ENCODE measurements around the gene ZNF12. TPM values are rescaled to one million over a fixed set of nuclear protein-coding genes. Genes with fewer than 3 reads are reported as not detected.
"Not testable (repeated sequence)": the region's sequence is repeated elsewhere in the genome, so short reads cannot be mapped to it uniquely, and the experiment has no call there.

ZNF12 gene
- total RNA-seq (2012; rRNA removed): 11.7 and 13.3 TPM in 2 replicates

GRCh38 chr7:6706666-6707407 is at the start of gene ZNF12:
Gene ZNF12 (minus strand): TSS chr7:6706947. CDS start chr7:6705173, 1,774 bp downstream.
- peaks cover 9% of the 10 kb centered on the region for H3K9me3 ChIP-seq (replicated peaks; ENCODE audit: low read length)
- H3K27me3 ChIP-seq (ENCODE audit: control insufficient read depth, insufficient read depth, low read length): no peaks in the 10 kb centered on the region
- H3K4me3 ChIP-seq (ENCODE audit: low read length): peak within 1 kb of the TSS; percentile 84
- H3K36me3 ChIP-seq (ENCODE audit: insufficient read depth, low read length): peaks cover 13% of the 10 kb centered on the region
- H3K4me1 ChIP-seq (ENCODE audit: control insufficient read depth, insufficient read depth, low read length): peaks cover 3% of the 10 kb centered on the region
- peak within 1 kb of the TSS; percentile 80 for H3K4me2 ChIP-seq (ENCODE audit: low read length)
- H3K9ac ChIP-seq (ENCODE audit: low read depth, low read length): peak within 1 kb of the TSS; percentile 96

GRCh38 chr7:6753964-6754363 is 47.2 kb upstream of the ZNF12 start, which contains the start of gene RSPH10B2:
Gene RSPH10B2 (plus strand): TSS chr7:6754103. CDS start chr7:6757678, 3,575 bp downstream.
- not testable (repeated sequence) for H3K4me2 ChIP-seq (ENCODE audit: low read length); H3K9ac ChIP-seq (ENCODE audit: low read depth, low read length); H3K9me3 ChIP-seq (replicated peaks; ENCODE audit: low read length); H3K27me3 ChIP-seq (ENCODE audit: control insufficient read depth, insufficient read depth, low read length); H3K4me1 ChIP-seq (ENCODE audit: control insufficient read depth, insufficient read depth, low read length); H3K36me3 ChIP-seq (ENCODE audit: insufficient read depth, low read length); H3K4me3 ChIP-seq (ENCODE audit: low read length)

DNA sequence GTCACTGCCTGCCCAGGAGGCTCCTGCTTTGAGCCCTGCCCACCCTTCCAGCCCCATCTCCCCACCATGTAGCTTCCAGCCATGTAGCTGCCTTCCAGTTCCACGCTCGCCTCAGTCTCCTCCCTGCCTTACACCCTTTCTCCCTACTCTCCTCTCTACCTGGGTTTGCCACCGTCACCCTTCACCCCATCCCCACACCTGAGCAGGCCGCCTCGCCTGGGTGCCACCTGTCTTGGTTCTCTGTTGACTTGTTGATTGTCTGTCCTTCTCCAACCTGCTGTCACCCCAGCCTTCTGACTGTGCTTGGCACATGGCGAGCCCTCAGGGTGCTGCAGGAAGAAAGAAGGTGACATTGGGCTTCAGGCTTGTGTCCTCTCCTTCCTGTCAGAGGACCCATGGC is 43.4 kb upstream of the ZNF12 start:
- not testable (repeated sequence) for H3K4me3 ChIP-seq (ENCODE audit: low read length); H3K9me3 ChIP-seq (replicated peaks; ENCODE audit: low read length); H3K4me1 ChIP-seq (ENCODE audit: control insufficient read depth, insufficient read depth, low read length); H3K36me3 ChIP-seq (ENCODE audit: insufficient read depth, low read length); H3K27me3 ChIP-seq (ENCODE audit: control insufficient read depth, insufficient read depth, low read length); H3K4me2 ChIP-seq (ENCODE audit: low read length); H3K9ac ChIP-seq (ENCODE audit: low read depth, low read length)

DNA sequence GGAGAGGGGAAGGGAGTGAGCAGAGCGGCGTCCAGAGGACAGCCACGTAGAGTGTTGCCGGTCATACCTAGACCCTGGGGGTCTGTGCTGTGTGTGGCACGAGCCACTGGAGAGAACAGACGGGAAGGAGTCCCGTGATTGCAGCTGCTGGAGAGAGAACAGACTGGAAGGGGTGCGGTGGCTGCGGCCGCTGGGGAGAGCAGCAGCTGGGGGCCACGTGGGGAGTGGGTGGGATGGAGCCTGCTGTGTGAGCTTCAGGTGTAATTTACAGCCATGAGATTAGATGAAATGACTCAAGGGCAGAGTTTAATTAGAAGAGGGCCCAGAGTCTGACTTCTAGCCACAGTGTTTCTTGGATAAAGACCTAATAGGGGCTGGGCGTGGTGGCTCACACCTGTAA is 42.6 kb upstream of the ZNF12 start:
- not testable (repeated sequence) for H3K4me1 ChIP-seq (ENCODE audit: control insufficient read depth, insufficient read depth, low read length); H3K9me3 ChIP-seq (replicated peaks; ENCODE audit: low read length); H3K9ac ChIP-seq (ENCODE audit: low read depth, low read length); H3K4me2 ChIP-seq (ENCODE audit: low read length); H3K27me3 ChIP-seq (ENCODE audit: control insufficient read depth, insufficient read depth, low read length); H3K36me3 ChIP-seq (ENCODE audit: insufficient read depth, low read length); H3K4me3 ChIP-seq (ENCODE audit: low read length)

GRCh38 chr7:6744410-6745100 is 37.8 kb upstream of the ZNF12 start:
- H3K4me3 ChIP-seq (ENCODE audit: low read length); H3K9ac ChIP-seq (ENCODE audit: low read depth, low read length); H3K4me1 ChIP-seq (ENCODE audit: control insufficient read depth, insufficient read depth, low read length); H3K36me3 ChIP-seq (ENCODE audit: insufficient read depth, low read length); H3K4me2 ChIP-seq (ENCODE audit: low read length); H3K9me3 ChIP-seq (replicated peaks; ENCODE audit: low read length); H3K27me3 ChIP-seq (ENCODE audit: control insufficient read depth, insufficient read depth, low read length): not testable (repeated sequence)

DNA sequence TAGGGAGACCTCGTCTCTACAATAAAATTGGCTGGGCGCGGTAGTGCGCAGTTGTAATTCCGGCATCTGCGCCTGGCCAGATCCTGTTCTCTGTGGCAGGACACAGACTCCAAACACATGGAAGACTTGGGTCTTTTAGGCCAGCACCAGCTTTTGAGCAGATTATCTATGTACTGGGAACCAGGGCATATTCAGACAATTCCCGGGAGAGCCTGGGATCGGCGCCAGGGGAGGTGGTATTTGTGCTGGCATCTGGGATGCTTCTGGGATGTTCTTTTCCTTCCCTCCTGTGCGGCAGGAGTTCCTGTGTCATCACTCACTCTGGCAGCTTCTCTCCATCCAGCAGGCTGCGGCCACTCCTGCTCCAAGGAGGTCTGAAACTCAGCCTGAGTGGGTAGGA is 31.7 kb upstream of the ZNF12 start:
- H3K27me3 ChIP-seq (ENCODE audit: control insufficient read depth, insufficient read depth, low read length); H3K9me3 ChIP-seq (replicated peaks; ENCODE audit: low read length); H3K4me2 ChIP-seq (ENCODE audit: low read length); H3K9ac ChIP-seq (ENCODE audit: low read depth, low read length); H3K4me3 ChIP-seq (ENCODE audit: low read length); H3K4me1 ChIP-seq (ENCODE audit: control insufficient read depth, insufficient read depth, low read length): not testable (repeated sequence)
- peaks cover 26% of the 10 kb centered on the region for H3K36me3 ChIP-seq (ENCODE audit: insufficient read depth, low read length)

GRCh38 chr7:6730343-6730633 is 23.5 kb upstream of the ZNF12 start:
- Histone ChIP-seq H3K27me3 (ENCODE audit: control insufficient read depth, insufficient read depth, low read length) (no peaks in the 10 kb centered on the region), H3K4me1 (ENCODE audit: control insufficient read depth, insufficient read depth, low read length) (peaks cover 8% of the 10 kb centered on the region), H3K9ac (ENCODE audit: low read depth, low read length) (peak overlapping the region; percentile 99), H3K9me3 (replicated peaks; ENCODE audit: low read length) (no peaks in the 10 kb centered on the region), H3K4me3 (ENCODE audit: low read length) (peak overlapping the region; percentile 99), H3K4me2 (ENCODE audit: low read length) (peak overlapping the region; percentile 94), H3K36me3 (ENCODE audit: insufficient read depth, low read length) (peaks cover 6% of the 10 kb centered on the region)

DNA sequence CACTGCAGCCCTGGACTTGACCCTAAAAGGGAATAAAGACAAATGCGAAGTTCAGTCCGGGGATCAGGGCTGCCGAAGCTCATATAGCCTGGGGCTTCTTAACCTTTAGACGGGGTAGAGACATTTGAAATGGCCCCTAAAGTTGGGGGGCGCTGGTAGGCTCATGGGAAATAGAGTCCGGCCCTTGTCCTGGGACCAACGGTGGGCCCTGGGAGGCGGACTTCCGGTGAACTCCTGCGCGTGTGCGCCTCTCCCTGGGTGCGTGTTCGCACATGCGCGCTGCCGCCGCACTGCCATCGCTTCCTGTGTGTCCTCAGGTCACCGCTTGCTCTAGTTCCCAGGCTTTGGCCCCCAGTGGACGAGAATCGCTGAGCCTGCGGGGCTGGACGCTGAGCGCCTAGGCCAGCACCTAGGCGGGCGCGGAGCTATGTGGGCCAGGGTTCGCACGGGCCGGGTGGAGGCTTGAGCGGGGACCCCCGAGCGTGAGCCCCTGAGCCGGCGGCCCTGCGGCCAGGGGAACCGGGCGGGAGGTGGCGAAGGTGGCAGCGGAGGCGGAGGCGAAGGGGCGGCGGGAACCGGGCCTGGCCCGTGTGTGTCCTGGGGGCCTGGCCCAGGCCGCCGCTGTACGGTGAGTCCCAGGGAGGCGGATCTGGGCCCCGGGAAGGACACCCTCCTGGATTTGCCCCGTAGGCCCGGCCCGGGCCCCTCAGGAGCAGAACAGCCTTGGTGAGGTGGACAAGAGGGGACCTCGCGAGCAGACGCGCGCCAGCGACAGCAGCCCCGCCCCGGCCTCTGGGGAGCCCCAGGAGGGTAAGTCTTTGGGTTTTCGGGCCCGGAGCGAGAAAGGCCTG is 23.0 kb upstream of the ZNF12 start:
- H3K4me2 ChIP-seq (ENCODE audit: low read length): peak overlapping the region; percentile 94
- H3K36me3 ChIP-seq (ENCODE audit: insufficient read depth, low read length): peaks cover under 1% of the 10 kb centered on the region

DNA sequence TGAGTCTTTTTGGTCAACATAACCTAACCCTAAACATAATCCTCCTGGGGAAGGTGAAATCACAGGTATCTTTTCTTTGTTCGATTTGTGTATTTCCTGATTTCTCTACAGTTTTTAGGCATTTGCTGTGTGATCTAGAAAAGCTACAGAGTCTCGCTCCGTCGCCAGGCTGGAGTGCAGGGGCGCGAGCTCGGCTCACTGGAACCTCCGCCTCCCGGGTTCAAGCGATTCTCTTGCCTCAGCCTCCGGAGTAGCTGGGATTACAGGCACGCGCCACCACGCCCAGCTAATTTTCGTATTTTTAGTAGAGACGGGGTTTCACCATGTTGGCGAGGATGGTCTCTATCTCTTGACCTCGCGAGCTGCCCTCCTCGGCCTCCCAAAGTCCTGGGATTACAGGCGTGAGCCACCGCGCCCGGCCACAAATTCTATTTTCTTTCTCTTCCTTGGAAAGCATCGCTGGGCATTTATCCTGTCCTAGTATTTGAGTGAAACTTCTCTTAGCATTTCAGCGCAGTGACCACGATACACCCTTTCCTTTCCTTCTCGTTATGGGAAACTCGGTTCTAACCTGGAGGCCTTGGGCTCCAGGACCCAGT is 22.2 kb upstream of the ZNF12 start:
- not testable (repeated sequence) for H3K27me3 ChIP-seq (ENCODE audit: control insufficient read depth, insufficient read depth, low read length); H3K9me3 ChIP-seq (replicated peaks; ENCODE audit: low read length); H3K36me3 ChIP-seq (ENCODE audit: insufficient read depth, low read length); H3K4me1 ChIP-seq (ENCODE audit: control insufficient read depth, insufficient read depth, low read length)
- H3K4me2 ChIP-seq (ENCODE audit: low read length): peak overlapping the region; percentile 94
- peak overlapping the region; percentile 99 for H3K4me3 ChIP-seq (ENCODE audit: low read length)
- H3K9ac ChIP-seq (ENCODE audit: low read depth, low read length): peak overlapping the region; percentile 99

More for the DNA sequence above, 23.0 kb upstream of the ZNF12 start:
- Histone ChIP-seq H3K4me1 (ENCODE audit: control insufficient read depth, insufficient read depth, low read length) (peaks cover 8% of the 10 kb centered on the region), H3K9me3 (replicated peaks; ENCODE audit: low read length) (no peaks in the 10 kb centered on the region), H3K27me3 (ENCODE audit: control insufficient read depth, insufficient read depth, low read length) (no peaks in the 10 kb centered on the region), H3K9ac (ENCODE audit: low read depth, low read length) (peak overlapping the region; percentile 99), H3K4me3 (ENCODE audit: low read length) (peak overlapping the region; percentile 99)

DNA sequence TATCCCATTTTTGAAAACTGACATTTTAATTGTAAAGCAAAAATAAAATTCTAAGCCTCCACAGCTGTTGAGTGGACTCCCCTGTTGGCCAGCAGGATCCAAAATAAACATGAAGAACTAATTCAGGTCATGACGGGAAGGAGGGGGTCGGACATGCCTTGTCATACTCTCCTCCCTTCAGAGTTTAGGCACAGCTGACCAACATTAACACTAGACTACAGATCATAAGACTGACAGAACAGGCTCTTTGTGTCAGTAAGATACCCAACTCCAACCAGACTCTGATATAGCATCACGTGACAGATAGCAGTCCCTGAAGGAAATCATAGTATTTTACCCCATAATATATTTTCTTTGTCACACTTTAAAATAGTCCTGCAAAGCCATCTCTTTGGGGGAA is 20.9 kb upstream of the ZNF12 start:
- H3K27me3 ChIP-seq (ENCODE audit: control insufficient read depth, insufficient read depth, low read length): no peaks in the 10 kb centered on the region
- no peaks in the 10 kb centered on the region for H3K9me3 ChIP-seq (replicated peaks; ENCODE audit: low read length)
- H3K9ac ChIP-seq (ENCODE audit: low read depth, low read length): no peak overlapping the region
- peaks cover 8% of the 10 kb centered on the region for H3K4me1 ChIP-seq (ENCODE audit: control insufficient read depth, insufficient read depth, low read length)
- H3K4me3 ChIP-seq (ENCODE audit: low read length): no peak overlapping the region
- no peak overlapping the region for H3K4me2 ChIP-seq (ENCODE audit: low read length)
- H3K36me3 ChIP-seq (ENCODE audit: insufficient read depth, low read length): no peaks in the 10 kb centered on the region

- H3K4me1 ChIP-seq (ENCODE audit: control insufficient read depth, insufficient read depth, low read length): not testable (repeated sequence)
Observed at GRCh38 chr7:6726341-6726740, 19.6 kb upstream of the ZNF12 start.

More at GRCh38 chr7:6726341-6726740, 19.6 kb upstream of the ZNF12 start:
- H3K9ac ChIP-seq (ENCODE audit: low read depth, low read length); H3K4me2 ChIP-seq (ENCODE audit: low read length); H3K27me3 ChIP-seq (ENCODE audit: control insufficient read depth, insufficient read depth, low read length); H3K9me3 ChIP-seq (replicated peaks; ENCODE audit: low read length); H3K4me3 ChIP-seq (ENCODE audit: low read length); H3K36me3 ChIP-seq (ENCODE audit: insufficient read depth, low read length): not testable (repeated sequence)

Data from skeletal muscle satellite cell (primary cell).